ENCODE measurements around the gene LMF1. TPM values are rescaled to one million over a fixed set of nuclear protein-coding genes. Genes with fewer than 3 reads are reported as not detected.

The LMF1 gene
- total and polyA plus RNA-seq, 2 of the 13 experiments (the other 11 are each of a cell fraction or from before 2014, with no cell fraction given): 6.8 to 8.5 TPM

- Histone ChIP-seq H3K36me3 (replicated peaks in 1 of 2; ENCODE audit: control insufficient read depth in 1 of 2, insufficient read depth in 2 of 2, low read length in 2 of 2) (no peaks in the 10 kb centered on the region), H3K27me3 (ENCODE audit: control insufficient read depth in 1 of 2, insufficient read depth in 2 of 2, low read length in 2 of 2) (peaks cover 22 to 78% of the 10 kb centered on the region in 2 experiments), H3K9ac (ENCODE audit: insufficient read depth, low read depth, low read length) (no peak overlapping the region), H3K4me2 (ENCODE audit: low read depth, low read length) (no peak overlapping the region), H3K9me3 (ENCODE audit: low read length) (no peaks in the 10 kb centered on the region), H2AFZ (ENCODE audit: low read length) (no peak overlapping the region), H4K20me1 (ENCODE audit: insufficient read depth, low read length) (peaks cover 4% of the 10 kb centered on the region; the same call in 1 of the 2 replicates), H3K4me1 (ENCODE audit: insufficient read depth, low read length) (no peaks in the 10 kb centered on the region), H3K4me3 (replicated peaks in 1 of 3; ENCODE audit: insufficient read depth in 1 of 3, low read depth in 2 of 3, low read length in 3 of 3) (no peak overlapping the region), H3K79me2 (ENCODE audit: insufficient read depth, low read length) (no peaks in the 10 kb centered on the region), H3K27ac (ENCODE audit: extremely low read length, insufficient read depth, low read length) (no peak overlapping the region)
- BruUV-seq (replicated peaks): no TSS peak
- CTCF ChIA-PET (ENCODE audit: low intra/inter-chr PET ratio, low total read pairs): no interaction called here
- POLR2A ChIA-PET: no interaction called here
- no peak for DNase-seq (ENCODE audit: low spot score)
- intact Hi-C loops (cut with micrococcal nuclease; ENCODE audit: unreplicated experiment) (no loop called here), in situ Hi-C loops (cut with HindIII; ENCODE audit: extremely low pct_ligation_motif_present, low pct_unique_long_range_greater_than_20kb) (no loop called here)
- no peak for ATAC-seq
- FAIRE-seq: no peak
- WGBS (ENCODE audit: low lambda C conversion rate): no CpG with 5 or more reads among the region's 3 CpGs
- TF ChIP-seq DR1 (CRISPR knock-in tag; IDR thresholded peaks at IDR 0.05) (no peak), CEBPB (IDR thresholded peaks at IDR 0.05; ENCODE audit: borderline replicate concordance, low read depth, low read length) (peak; percentile 79)
Observed at GRCh38 chr16:995783-996182, 25.0 kb upstream of the LMF1 start.

- no TSS peak for BruUV-seq (replicated peaks)
- H3K79me2 ChIP-seq (ENCODE audit: insufficient read depth, low read length): no peaks in the 10 kb centered on the region
- 0% methylated on average over 3 of the region's 3 CpGs for WGBS (ENCODE audit: low lambda C conversion rate)
- H3K27ac ChIP-seq (ENCODE audit: extremely low read length, insufficient read depth, low read length): no peak overlapping the region
- peaks cover 4% of the 10 kb centered on the region; the same call in 1 of the 2 replicates for H4K20me1 ChIP-seq (ENCODE audit: insufficient read depth, low read length)
- in situ Hi-C loops (cut with HindIII; ENCODE audit: extremely low pct_ligation_motif_present, low pct_unique_long_range_greater_than_20kb) (no loop called here), intact Hi-C loops (cut with micrococcal nuclease; ENCODE audit: unreplicated experiment) (no loop called here)
- no peak for ATAC-seq
- no peaks in the 10 kb centered on the region for H3K4me1 ChIP-seq (ENCODE audit: insufficient read depth, low read length)
- H3K4me2 ChIP-seq (ENCODE audit: low read depth, low read length): no peak overlapping the region
- H3K36me3 ChIP-seq (replicated peaks in 1 of 2; ENCODE audit: control insufficient read depth in 1 of 2, insufficient read depth in 2 of 2, low read length in 2 of 2): no peaks in the 10 kb centered on the region
- H3K9ac ChIP-seq (ENCODE audit: insufficient read depth, low read depth, low read length): no peak overlapping the region
- DNase-seq (ENCODE audit: low spot score): no peak
- no peak overlapping the region for H2AFZ ChIP-seq (ENCODE audit: low read length)
- H3K4me3 ChIP-seq (replicated peaks in 1 of 3; ENCODE audit: insufficient read depth in 1 of 3, low read depth in 2 of 3, low read length in 3 of 3): no peak overlapping the region
- TF ChIP-seq CC2D1A (CRISPR knock-in tag; IDR thresholded peaks at IDR 0.05) (no peak), HNF1A (IDR thresholded peaks at IDR 0.05; ENCODE audit: low read depth) (no peak), HNF1A (CRISPR knock-in tag; IDR thresholded peaks at IDR 0.05; ENCODE audit: borderline replicate concordance) (no peak), MNT (IDR thresholded peaks at IDR 0.05) (no peak), ELF1 (CRISPR knock-in tag; IDR thresholded peaks at IDR 0.05) (no peak)
- ChIA-PET CTCF (ENCODE audit: low intra/inter-chr PET ratio, low total read pairs) (no interaction called here), POLR2A (no interaction called here)
- peaks cover 21 to 77% of the 10 kb centered on the region in 2 experiments for H3K27me3 ChIP-seq (ENCODE audit: control insufficient read depth in 1 of 2, insufficient read depth in 2 of 2, low read length in 2 of 2)
- FAIRE-seq: no peak
- no peaks in the 10 kb centered on the region for H3K9me3 ChIP-seq (ENCODE audit: low read length)
Observed at GRCh38 chr16:995087-995486, 24.3 kb upstream of the LMF1 start.

All from HepG2 (cell line).